ENCODE data around the gene ZNF638.

DNA sequence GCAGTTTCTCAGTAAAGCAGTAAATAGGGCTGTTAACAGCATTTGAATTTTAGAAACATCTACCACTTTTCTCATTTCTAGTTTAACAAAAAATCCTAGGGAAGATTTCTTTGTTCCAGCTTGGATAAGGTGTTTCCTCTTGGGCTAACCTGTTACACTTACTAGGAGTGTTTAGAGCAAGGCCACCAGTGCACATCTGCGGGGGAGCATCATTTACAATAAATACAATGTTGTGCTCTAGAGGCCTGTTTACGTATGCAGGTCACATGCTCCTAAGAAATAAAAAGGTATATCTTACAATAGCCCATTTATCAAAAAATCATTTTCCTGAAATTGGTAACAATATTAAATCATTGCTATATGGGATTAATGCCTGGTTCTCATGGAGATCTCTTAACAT lies 8.1 kb downstream of the ZNF638 start:
- TF ChIP-seq CTCF (IDR thresholded peaks at IDR 0.05), result no peak
- TF ChIP-seq SIN3A (IDR thresholded peaks at IDR 0.05; ENCODE audit: borderline replicate concordance, insufficient read depth, low read depth, low read length), result no peak
- TF ChIP-seq, protein P1, sequence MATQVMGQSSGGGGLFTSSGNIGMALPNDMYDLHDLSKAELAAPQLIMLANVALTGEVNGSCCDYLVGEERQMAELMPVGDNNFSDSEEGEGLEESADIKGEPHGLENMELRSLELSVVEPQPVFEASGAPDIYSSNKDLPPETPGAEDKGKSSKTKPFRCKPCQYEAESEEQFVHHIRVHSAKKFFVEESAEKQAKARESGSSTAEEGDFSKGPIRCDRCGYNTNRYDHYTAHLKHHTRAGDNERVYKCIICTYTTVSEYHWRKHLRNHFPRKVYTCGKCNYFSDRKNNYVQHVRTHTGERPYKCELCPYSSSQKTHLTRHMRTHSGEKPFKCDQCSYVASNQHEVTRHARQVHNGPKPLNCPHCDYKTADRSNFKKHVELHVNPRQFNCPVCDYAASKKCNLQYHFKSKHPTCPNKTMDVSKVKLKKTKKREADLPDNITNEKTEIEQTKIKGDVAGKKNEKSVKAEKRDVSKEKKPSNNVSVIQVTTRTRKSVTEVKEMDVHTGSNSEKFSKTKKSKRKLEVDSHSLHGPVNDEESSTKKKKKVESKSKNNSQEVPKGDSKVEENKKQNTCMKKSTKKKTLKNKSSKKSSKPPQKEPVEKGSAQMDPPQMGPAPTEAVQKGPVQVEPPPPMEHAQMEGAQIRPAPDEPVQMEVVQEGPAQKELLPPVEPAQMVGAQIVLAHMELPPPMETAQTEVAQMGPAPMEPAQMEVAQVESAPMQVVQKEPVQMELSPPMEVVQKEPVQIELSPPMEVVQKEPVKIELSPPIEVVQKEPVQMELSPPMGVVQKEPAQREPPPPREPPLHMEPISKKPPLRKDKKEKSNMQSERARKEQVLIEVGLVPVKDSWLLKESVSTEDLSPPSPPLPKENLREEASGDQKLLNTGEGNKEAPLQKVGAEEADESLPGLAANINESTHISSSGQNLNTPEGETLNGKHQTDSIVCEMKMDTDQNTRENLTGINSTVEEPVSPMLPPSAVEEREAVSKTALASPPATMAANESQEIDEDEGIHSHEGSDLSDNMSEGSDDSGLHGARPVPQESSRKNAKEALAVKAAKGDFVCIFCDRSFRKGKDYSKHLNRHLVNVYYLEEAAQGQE (IDR thresholded peaks at IDR 0.05; ENCODE audit: insufficient read depth in 1 of 2, low read depth in 2 of 2, low read length in 1 of 2), result no peak

Measured in Panc1 (cell line).